ENCODE measurements around the gene KLF8.

Gene KLF8

GRCh38 chrX:56313308-56313707, 81.2 kb downstream of the KLF8 start:
- DNase-seq, result no peak

DNA sequence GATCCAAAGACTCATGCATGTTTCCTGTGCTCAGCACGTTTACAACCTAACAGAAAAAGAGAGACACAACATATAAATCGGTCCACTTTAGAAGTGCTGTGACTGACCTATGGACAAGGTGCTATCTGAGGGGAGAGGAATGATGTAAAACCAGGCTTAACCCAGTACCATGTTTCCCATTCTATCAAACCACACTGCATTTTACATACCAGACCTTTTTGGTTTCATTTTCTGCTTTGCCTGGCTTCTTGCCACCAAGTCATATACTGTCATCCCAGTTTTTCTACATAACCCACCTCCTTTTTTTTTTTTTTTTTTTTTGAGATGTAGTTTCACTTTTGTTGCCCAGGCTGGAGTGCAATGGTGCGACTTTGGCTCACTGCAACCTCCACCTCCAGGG, 82.2 kb downstream of the KLF8 start:
- no peak for DNase-seq

DNA sequence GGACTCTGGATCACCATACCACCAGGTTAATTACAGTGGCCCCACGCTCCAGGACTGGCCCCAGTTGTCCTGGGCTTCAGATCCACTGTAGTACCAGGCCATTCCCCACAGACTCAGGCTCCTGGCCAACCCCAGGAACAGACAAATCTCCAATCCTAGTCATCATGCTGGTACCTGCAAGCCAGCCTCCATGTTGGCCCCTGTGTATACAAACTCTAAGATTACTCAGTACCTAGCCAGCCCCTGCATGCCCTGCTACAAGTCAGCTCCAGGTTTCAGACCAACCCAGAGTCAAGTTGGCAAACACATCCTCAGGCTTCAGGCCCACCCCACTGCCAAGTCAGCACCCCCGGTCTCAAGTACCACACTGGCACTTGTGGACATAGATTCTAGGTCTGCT, 85.9 kb downstream of the KLF8 start:
- DNase-seq, result no peak

GRCh38 chrX:56319165-56319564, 87.0 kb downstream of the KLF8 start:
- no peak for DNase-seq
